Endodermal cell (in vitro differentiated cells): Measurements from ENCODE around the gene UNC5C. TPM values are rescaled to one million over a fixed set of nuclear protein-coding genes. Genes with fewer than 3 reads are reported as not detected.
A peak's percentile ranks its signal among the peaks of the same experiment; 100 is the strongest.

ENCODE experiments used
- DNase-seq: peaks from one replicate; pipeline ENCODE4 v3.0.0-alpha.2; 2017
- H3K27ac ChIP-seq: 2 replicates; pipeline ENCODE4 v1.5.1; 2013; ENCODE audit warnings: mild to moderate bottlenecking, low read depth, low read length, moderate library complexity
- H3K27me3 ChIP-seq: 2 replicates; pipeline ENCODE4 v1.6.1; 2013; ENCODE audit warnings: mild to moderate bottlenecking, low read length, moderate library complexity; ENCODE audit not compliant: insufficient read depth, control insufficient read depth, poor library complexity, severe bottlenecking
- H3K36me3 ChIP-seq: 2 replicates; pipeline ENCODE4 v1.7.0; 2013; ENCODE audit warnings: mild to moderate bottlenecking, low read length, moderate library complexity; ENCODE audit not compliant: control insufficient read depth, insufficient read depth
- H3K4me1 ChIP-seq: one replicate; pipeline ENCODE4 v1.7.0; 2013; ENCODE audit warnings: low read length; ENCODE audit not compliant: control insufficient read depth, insufficient read depth
- H3K4me3 ChIP-seq: 2 replicates; pipeline ENCODE4 v1.5.1; 2013; ENCODE audit warnings: mild to moderate bottlenecking, low read length, moderate library complexity
- H3K9ac ChIP-seq: 2 replicates; pipeline ENCODE4 v1.6.1; 2013; ENCODE audit warnings: mild to moderate bottlenecking, low read length, moderate library complexity; ENCODE audit not compliant: poor library complexity, severe bottlenecking; ENCODE audit errors: extremely low read depth
- H3K9me3 ChIP-seq: 2 replicates; pipeline ENCODE4 v1.6.1; 2013; ENCODE audit warnings: mild to moderate bottlenecking, low read length, moderate library complexity; ENCODE audit not compliant: control insufficient read depth
- H3K27ac Mint-ChIP-seq: 2 replicates; pipeline ENCODE4 v1.8.0; 2020; ENCODE audit warnings: mixed read lengths
- H3K27me3 Mint-ChIP-seq: 2 replicates; pipeline ENCODE4 v1.8.0; 2021; ENCODE audit warnings: mild to moderate bottlenecking, mixed read lengths; ENCODE audit not compliant: insufficient read depth
- H3K36me3 Mint-ChIP-seq: 2 replicates; pipeline ENCODE4 v1.8.0; 2020; ENCODE audit warnings: low read depth, mixed read lengths
- H3K4me1 Mint-ChIP-seq: 2 replicates; pipeline ENCODE4 v1.8.0; 2020; ENCODE audit warnings: mixed read lengths
- H3K4me3 Mint-ChIP-seq: 2 replicates; pipeline ENCODE4 v1.8.0; 2020; ENCODE audit warnings: mild to moderate bottlenecking, moderate library complexity, mixed read lengths
- H3K9me3 Mint-ChIP-seq: 2 replicates; pipeline ENCODE4 v1.8.0; 2020; ENCODE audit warnings: mild to moderate bottlenecking, mixed read lengths
- CTCF ChIP-seq: fragments of 200-600 bp; sonication (generic); conservative IDR thresholded peaks from 2 replicates; pipeline ENCODE4 v1.5.0; 2021; ENCODE audit warnings: antibody characterized with exemption, mild to moderate bottlenecking
- WGBS, 2 experiments: methylation state at CpG; one replicate each; pipeline versions ENCODE4 v1.1.5 to v1.1.7; 2013; ENCODE audit warnings: missing lambda C conversion rate in 2 of 2, mixed read lengths in 1 of 2; ENCODE audit not compliant: insufficient coverage in 1 of 2, insufficient read length in 1 of 2; 5-methylcytosine and 5-hydroxymethylcytosine counted together
- total RNA-seq, 2 donors: library from RNA; stranded (reverse); fragmentation: NEBNext Ultra II Directional in 1 of 2; extraction: Animal tissue kit (Norgen Biotek cat#: 25700) in 1 of 2; gene quantifications; 2 replicates in 1 of 2; 3 replicates in 1 of 2; pipeline ENCODE4 v1.2.1, GENCODE V29; 2021

UNC5C gene
- total RNA-seq, 2 donors from 2014 or later: 2.0 to 7.2 TPM

DNA sequence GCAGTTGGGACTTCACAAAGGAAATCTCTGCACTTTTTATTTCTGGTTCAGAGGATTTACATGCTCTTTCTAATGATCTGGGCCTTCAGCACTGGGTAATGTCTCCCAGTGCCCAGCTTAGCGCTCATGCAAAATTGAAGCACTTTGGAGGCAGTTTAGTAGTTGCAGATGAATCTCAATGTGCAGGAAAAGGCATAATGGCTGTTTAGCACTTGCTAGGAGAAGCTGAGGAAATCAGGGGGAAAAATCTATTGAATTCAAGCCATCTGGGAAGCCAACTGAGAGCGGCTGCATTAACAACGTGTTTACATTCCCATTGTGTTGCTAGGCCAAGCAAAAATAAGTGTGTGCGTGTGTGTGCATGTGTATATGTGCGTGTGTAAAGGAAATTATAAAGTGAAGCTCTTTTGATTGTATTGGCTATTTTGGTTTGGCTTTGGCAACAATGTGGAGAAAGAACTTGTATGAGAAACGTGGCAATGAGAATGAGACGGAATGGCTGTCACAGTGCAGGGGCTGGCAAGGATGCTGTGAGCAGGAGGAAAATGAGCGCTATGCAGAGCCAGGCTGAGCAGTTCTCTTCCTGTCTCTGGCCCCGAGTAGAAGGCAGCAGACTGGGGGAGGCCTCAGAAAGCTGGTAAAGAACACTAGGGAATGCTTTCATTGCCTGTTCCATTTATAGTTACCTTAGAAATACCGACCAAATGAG, 231.5 kb downstream of the UNC5C start:
- 87 to 91% methylated on average over 9 to 10 of the region's 10 CpGs for WGBS, 2 experiments
- Histone ChIP-seq H3K4me1 (peaks cover 3% of the 10 kb centered on the region), H3K4me3 (no peak overlapping the region), H3K36me3 (no peaks in the 10 kb centered on the region), H3K9me3 (no peaks in the 10 kb centered on the region), H3K27me3 (no peaks in the 10 kb centered on the region), H3K9ac (no peak overlapping the region), H3K27ac (peak overlapping the region; percentile 56)
- H3K4me3 Mint-ChIP-seq: no peak overlapping the region
- no peaks in the 10 kb centered on the region for H3K9me3 Mint-ChIP-seq
- no peak for TF ChIP-seq CTCF
- H3K4me1 Mint-ChIP-seq: peaks cover 6% of the 10 kb centered on the region
- no peaks in the 10 kb centered on the region for H3K36me3 Mint-ChIP-seq
- no peak overlapping the region for H3K27ac Mint-ChIP-seq
- DNase-seq: no peak
- H3K27me3 Mint-ChIP-seq: no peaks in the 10 kb centered on the region

- H3K4me3 ChIP-seq: no peak overlapping the region
- H3K4me1 Mint-ChIP-seq: peaks cover 6% of the 10 kb centered on the region
- no peaks in the 10 kb centered on the region for H3K9me3 Mint-ChIP-seq
- DNase-seq: no peak
- H3K27ac ChIP-seq: no peak overlapping the region
- no peaks in the 10 kb centered on the region for H3K36me3 ChIP-seq
- no peak overlapping the region for H3K27ac Mint-ChIP-seq
- H3K27me3 ChIP-seq: no peaks in the 10 kb centered on the region
- no peak for TF ChIP-seq CTCF
- H3K4me1 ChIP-seq: peaks cover 3% of the 10 kb centered on the region
- no peaks in the 10 kb centered on the region for H3K9me3 ChIP-seq
- no peak overlapping the region for H3K4me3 Mint-ChIP-seq
- H3K27me3 Mint-ChIP-seq: no peaks in the 10 kb centered on the region
- no peak overlapping the region for H3K9ac ChIP-seq
- 100% methylated on average over 1 of the region's 1 CpG; no CpG with 5 or more reads in 1 of the 2 experiments for WGBS, 2 experiments
- no peaks in the 10 kb centered on the region for H3K36me3 Mint-ChIP-seq
These were observed 234.2 kb downstream of the UNC5C start for GRCh38 chr4:95314573-95314972.

GRCh38 chr4:95304898-95305297, 243.9 kb downstream of the UNC5C start:
- H3K27ac Mint-ChIP-seq: no peak overlapping the region
- no peak overlapping the region for H3K4me3 Mint-ChIP-seq
- H3K27me3 ChIP-seq: no peaks in the 10 kb centered on the region
- no peak for TF ChIP-seq CTCF
- peaks cover 10% of the 10 kb centered on the region for H3K36me3 Mint-ChIP-seq
- 100% methylated on average over 1 of the region's 1 CpG for WGBS, 2 experiments
- H3K9me3 ChIP-seq: peaks cover 2% of the 10 kb centered on the region
- DNase-seq: no peak
- no peaks in the 10 kb centered on the region for H3K27me3 Mint-ChIP-seq
- peaks cover 4% of the 10 kb centered on the region for H3K36me3 ChIP-seq
- no peak overlapping the region for H3K9ac ChIP-seq
- no peak overlapping the region for H3K4me3 ChIP-seq
- no peaks in the 10 kb centered on the region for H3K9me3 Mint-ChIP-seq
- H3K4me1 ChIP-seq: no peaks in the 10 kb centered on the region
- peak overlapping the region; percentile 40 for H3K27ac ChIP-seq
- H3K4me1 Mint-ChIP-seq: no peaks in the 10 kb centered on the region
